Natural killer cell (primary cell): ENCODE measurements around the gene MLST8. TPM values are rescaled to one million over a fixed set of nuclear protein-coding genes. Genes with fewer than 3 reads are reported as not detected.

Experiments used
- ATAC-seq, 3 donors: fragments of 150-1000 bp in 2 of 3; fragments of 200-7000 bp in 1 of 3; cut with Tn5 transposase; 1 replicate in 1 of 3; 2 replicates in 2 of 3; pipeline ENCODE4 v1.10.0; 2021; ENCODE audit warnings: mild to moderate bottlenecking in 2 of 3, moderate library complexity in 2 of 3
- DNase-seq, 2 donors: peaks; one replicate each; pipeline versions ENCODE4 v3.0.0 to v3.0.0-alpha.2; 2013 to 2021; ENCODE audit warnings: mixed read lengths in 1 of 2
- H3K27ac ChIP-seq: one replicate; pipeline ENCODE4 v1.5.1; 2013; ENCODE audit warnings: mild to moderate bottlenecking, low read length
- H3K27me3 ChIP-seq: one replicate; pipeline ENCODE4 v1.6.1; 2013; ENCODE audit warnings: low read length; ENCODE audit not compliant: control insufficient read depth, insufficient read depth
- H3K36me3 ChIP-seq: one replicate; pipeline ENCODE4 v1.6.1; 2013; ENCODE audit warnings: low read length; ENCODE audit not compliant: control insufficient read depth, insufficient read depth
- H3K4me1 ChIP-seq: one replicate; pipeline ENCODE4 v1.6.1; 2013; ENCODE audit warnings: low read length; ENCODE audit not compliant: control insufficient read depth, insufficient read depth
- H3K4me3 ChIP-seq: one replicate; pipeline ENCODE4 v1.5.1; 2013; ENCODE audit warnings: low read length
- H3K9me3 ChIP-seq: one replicate; pipeline ENCODE4 v1.6.1; 2013; ENCODE audit warnings: low read length; ENCODE audit not compliant: control insufficient read depth, insufficient read depth
- H3K27ac Mint-ChIP-seq, 2 donors: one replicate each; pipeline ENCODE4 v1.8.0; 2022; ENCODE audit warnings: mild to moderate bottlenecking in 2 of 2, mixed read lengths in 2 of 2, moderate library complexity in 1 of 2
- H3K27me3 Mint-ChIP-seq, 2 donors: one replicate each; pipeline ENCODE4 v1.8.0; 2022; ENCODE audit warnings: low read depth in 2 of 2, mixed read lengths in 2 of 2
- H3K36me3 Mint-ChIP-seq: one replicate; pipeline ENCODE4 v1.8.0; 2022; ENCODE audit warnings: mixed read lengths
- H3K4me1 Mint-ChIP-seq, 2 donors: one replicate each; pipeline ENCODE4 v1.8.0; 2022; ENCODE audit warnings: mixed read lengths in 2 of 2
- H3K4me3 Mint-ChIP-seq: one replicate; pipeline ENCODE4 v1.8.0; 2022; ENCODE audit warnings: mild to moderate bottlenecking, moderate library complexity, mixed read lengths
- H3K9me3 Mint-ChIP-seq, 2 donors: one replicate each; pipeline ENCODE4 v1.8.0; 2022; ENCODE audit warnings: mixed read lengths in 2 of 2
- WGBS: methylation state at CpG from one replicate; pipeline ENCODE4 v1.1.7; 2013; ENCODE audit warnings: missing lambda C conversion rate; ENCODE audit not compliant: insufficient coverage; 5-methylcytosine and 5-hydroxymethylcytosine counted together
- intact Hi-C: fragments of 100-400 bp; cut with micrococcal nuclease; formaldehyde crosslinking; loops from one replicate; pipeline ENCODE4 v1.14.2; 2022
- total RNA-seq, 4 donors: library from RNA; stranded (reverse); fragments of 120-200 nt in 1 of 4; gene quantifications; one replicate each; pipeline versions ENCODE4 v1.2.3 to v1.2.4, GENCODE V29; 2013 to 2022
- TF ChIP-seq, protein P1 (sequence below): fragments of 200-600 bp; IDR thresholded peaks from one replicate; pipeline ENCODE4 v1.8.0; 2022; ENCODE audit warnings: antibody characterized with exemption

MLST8 gene
- total RNA-seq, 3 donors from 2014 or later (not counting 1 experiment from before 2014, with no cell fraction given): 19.7 to 30.2 (median 27.8) TPM

DNA sequence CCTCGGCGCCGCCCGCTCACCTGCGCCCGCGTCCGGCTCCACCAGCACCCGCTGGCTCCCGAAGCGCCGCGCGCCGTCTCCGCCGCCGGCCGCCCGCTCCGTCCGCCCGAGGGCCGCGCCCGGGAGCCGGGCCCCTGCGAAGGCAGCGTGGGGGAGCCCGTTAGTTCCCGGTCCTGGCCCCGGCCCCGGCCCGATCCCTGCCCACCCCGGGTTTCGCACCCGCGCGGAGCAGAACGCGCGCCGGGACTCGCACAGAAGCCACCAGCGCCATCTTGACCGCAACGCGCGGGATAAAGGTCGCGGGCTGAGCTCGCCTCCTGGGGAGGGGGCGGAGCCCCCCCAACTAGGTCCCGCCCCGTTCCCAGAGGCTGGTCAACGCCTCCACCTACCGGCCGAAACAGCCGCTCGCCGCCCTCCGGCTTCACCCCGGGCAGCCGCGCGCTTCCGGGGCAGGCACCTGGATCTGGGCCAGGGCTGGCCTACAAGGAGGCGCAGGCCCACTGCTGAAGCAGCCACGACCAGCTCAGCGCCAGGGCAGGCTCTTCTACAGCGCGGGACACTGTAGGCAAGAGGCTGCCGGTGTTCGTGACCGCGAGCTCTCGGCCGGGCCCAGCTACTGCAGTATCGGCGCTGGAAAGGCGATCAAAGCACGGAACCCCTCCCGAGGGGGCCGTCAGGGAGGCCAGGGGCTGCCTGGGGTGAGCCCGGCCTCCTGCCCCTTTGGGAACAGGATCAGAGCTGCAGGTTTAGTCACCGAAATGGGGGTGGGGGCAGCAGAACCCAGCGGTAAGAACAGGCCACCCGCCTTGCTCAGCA lies 46.2 kb downstream of the MLST8 start, which contains the start of gene ECI1:
TSS of gene ECI1 (minus strand) at position 292 of the 816 bp plus-strand sequence. CDS start at position 271, 21 bp downstream.
- Histone ChIP-seq H3K36me3 (peaks cover 25% of the 10 kb centered on the region), H3K4me1 (peaks cover 19% of the 10 kb centered on the region), H3K27me3 (no peaks in the 10 kb centered on the region), H3K27ac (peak within 1 kb of the TSS; percentile 71), H3K4me3 (peak within 1 kb of the TSS; percentile 61), H3K9me3 (no peaks in the 10 kb centered on the region)
- intact Hi-C loops: loop anchor here (1.0 kb wide), 1 partner anchor 28 kb away; the partner anchor contains the start of gene E4F1
- 3% methylated on average over 88 of the region's 88 CpGs for WGBS
- TF ChIP-seq, protein P1, sequence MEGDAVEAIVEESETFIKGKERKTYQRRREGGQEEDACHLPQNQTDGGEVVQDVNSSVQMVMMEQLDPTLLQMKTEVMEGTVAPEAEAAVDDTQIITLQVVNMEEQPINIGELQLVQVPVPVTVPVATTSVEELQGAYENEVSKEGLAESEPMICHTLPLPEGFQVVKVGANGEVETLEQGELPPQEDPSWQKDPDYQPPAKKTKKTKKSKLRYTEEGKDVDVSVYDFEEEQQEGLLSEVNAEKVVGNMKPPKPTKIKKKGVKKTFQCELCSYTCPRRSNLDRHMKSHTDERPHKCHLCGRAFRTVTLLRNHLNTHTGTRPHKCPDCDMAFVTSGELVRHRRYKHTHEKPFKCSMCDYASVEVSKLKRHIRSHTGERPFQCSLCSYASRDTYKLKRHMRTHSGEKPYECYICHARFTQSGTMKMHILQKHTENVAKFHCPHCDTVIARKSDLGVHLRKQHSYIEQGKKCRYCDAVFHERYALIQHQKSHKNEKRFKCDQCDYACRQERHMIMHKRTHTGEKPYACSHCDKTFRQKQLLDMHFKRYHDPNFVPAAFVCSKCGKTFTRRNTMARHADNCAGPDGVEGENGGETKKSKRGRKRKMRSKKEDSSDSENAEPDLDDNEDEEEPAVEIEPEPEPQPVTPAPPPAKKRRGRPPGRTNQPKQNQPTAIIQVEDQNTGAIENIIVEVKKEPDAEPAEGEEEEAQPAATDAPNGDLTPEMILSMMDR: peak; percentile 38
- H3K4me1 Mint-ChIP-seq: peaks cover 0 to 10% of the 10 kb centered on the region in 2 donors
- H3K27me3 Mint-ChIP-seq: no peaks in the 10 kb centered on the region
- DNase-seq: peak; percentile 80 to 87
- H3K36me3 Mint-ChIP-seq: no peaks in the 10 kb centered on the region
- peak; percentile 89 to 95 (median 89) for ATAC-seq
- peak within 1 kb of the TSS; percentile 81 to 85 for H3K27ac Mint-ChIP-seq
- peak within 1 kb of the TSS; percentile 90 for H3K4me3 Mint-ChIP-seq
- H3K9me3 Mint-ChIP-seq: no peaks in the 10 kb centered on the region

DNA sequence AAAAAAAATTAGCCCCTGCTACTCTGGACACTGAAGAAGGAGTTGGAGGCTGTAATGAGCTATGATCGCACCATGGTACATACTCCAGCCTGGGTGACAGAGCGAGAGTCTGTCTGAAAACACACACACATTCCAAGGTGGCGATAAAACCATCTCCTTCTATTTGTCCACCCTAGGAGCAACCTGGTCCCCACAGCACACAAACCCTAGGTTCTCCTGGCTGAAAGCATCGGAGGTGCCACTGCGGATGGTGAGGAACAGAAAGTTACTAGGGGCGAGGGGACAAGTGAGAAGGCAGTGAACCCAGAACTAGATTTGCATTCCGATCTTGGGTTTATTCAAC lies 47.5 kb downstream of the MLST8 start:
- H3K27ac Mint-ChIP-seq: peak overlapping the region; percentile 54 to 85
- DNase-seq (no peak), ATAC-seq (no peak)
- WGBS: 89% methylated on average over 7 of the region's 7 CpGs
- H3K9me3 Mint-ChIP-seq: no peaks in the 10 kb centered on the region
- Histone ChIP-seq H3K9me3 (no peaks in the 10 kb centered on the region), H3K36me3 (peaks cover 37% of the 10 kb centered on the region), H3K27ac (peak overlapping the region; percentile 68), H3K27me3 (no peaks in the 10 kb centered on the region), H3K4me3 (no peak overlapping the region), H3K4me1 (peaks cover 19% of the 10 kb centered on the region)
- intact Hi-C loops: no loop called here
- TF ChIP-seq, protein P1: no peak
- no peaks in the 10 kb centered on the region for H3K36me3 Mint-ChIP-seq
- H3K4me3 Mint-ChIP-seq: no peak overlapping the region
- no peaks in the 10 kb centered on the region for H3K27me3 Mint-ChIP-seq
- peaks cover 0 to 14% of the 10 kb centered on the region in 2 donors for H3K4me1 Mint-ChIP-seq

DNA sequence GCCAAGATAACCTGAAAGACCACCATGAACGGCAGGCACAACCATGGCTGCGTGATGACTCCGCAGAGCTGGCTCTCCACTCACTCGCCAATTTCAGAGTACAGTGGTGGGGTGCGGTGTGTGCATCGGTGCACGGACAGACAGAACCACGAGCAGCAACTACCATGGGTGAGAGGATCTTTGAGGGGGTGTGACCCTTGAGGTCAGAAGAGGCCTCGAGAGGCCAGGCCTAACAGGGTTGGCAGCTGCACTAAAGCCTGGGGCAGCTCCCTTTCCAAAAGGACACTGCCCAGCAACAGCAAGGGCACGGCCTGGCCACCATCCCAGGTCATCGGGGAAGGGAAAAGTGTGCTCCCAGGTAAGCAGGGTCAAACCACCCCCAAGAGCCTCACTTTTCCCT lies 48.0 kb downstream of the MLST8 start:
- H3K4me1 Mint-ChIP-seq: peaks cover 0 to 14% of the 10 kb centered on the region in 2 donors
- TF ChIP-seq, protein P1: no peak
- H3K4me1 ChIP-seq: peaks cover 19% of the 10 kb centered on the region
- no peak overlapping the region for H3K4me3 Mint-ChIP-seq
- H3K27me3 Mint-ChIP-seq: no peaks in the 10 kb centered on the region
- H3K9me3 Mint-ChIP-seq: no peaks in the 10 kb centered on the region
- intact Hi-C loops: no loop called here
- WGBS: 86% methylated on average over 9 of the region's 11 CpGs
- H3K27me3 ChIP-seq: no peaks in the 10 kb centered on the region
- peaks cover 42% of the 10 kb centered on the region for H3K36me3 ChIP-seq
- no peak overlapping the region for H3K4me3 ChIP-seq
- no peak for DNase-seq
- no peaks in the 10 kb centered on the region for H3K36me3 Mint-ChIP-seq
- H3K9me3 ChIP-seq: no peaks in the 10 kb centered on the region
- H3K27ac Mint-ChIP-seq: peak overlapping the region; percentile 54 to 85
- no peak overlapping the region for H3K27ac ChIP-seq
- no peak for ATAC-seq
